Duodenal mucosa (tissue), 2 donors: ENCODE results near the gene ZNF521.
"Not testable (repeated sequence)": the region's sequence is repeated elsewhere in the genome, so short reads cannot be mapped to it uniquely, and the experiment has no call there.

Source experiments
- H3K27ac ChIP-seq: one replicate; pipeline ENCODE4 v1.7.0; 2013; ENCODE audit warnings: low read depth, low read length
- H3K27me3 ChIP-seq, 2 donors: one replicate each; pipeline ENCODE4 v1.7.0; 2013; ENCODE audit warnings: low read length in 2 of 2, control low read depth in 1 of 2; ENCODE audit not compliant: insufficient read depth in 2 of 2, control insufficient read depth in 1 of 2
- H3K36me3 ChIP-seq, 2 donors: one replicate each; pipeline ENCODE4 v1.7.0; 2013; ENCODE audit warnings: low read length in 2 of 2, control low read depth in 1 of 2; ENCODE audit not compliant: insufficient read depth in 2 of 2, control insufficient read depth in 1 of 2
- H3K4me1 ChIP-seq, 2 donors: one replicate each; pipeline ENCODE4 v1.7.0; 2013; ENCODE audit warnings: low read length in 2 of 2, control low read depth in 1 of 2; ENCODE audit not compliant: insufficient read depth in 2 of 2, control insufficient read depth in 1 of 2
- H3K4me3 ChIP-seq, 2 donors: one replicate each; pipeline ENCODE4 v1.7.0; 2013; ENCODE audit warnings: low read length in 2 of 2, low read depth in 1 of 2
- H3K9ac ChIP-seq, 2 donors: one replicate each; pipeline ENCODE4 v1.7.0; 2013; ENCODE audit warnings: low read length in 2 of 2, low read depth in 1 of 2
- H3K9me3 ChIP-seq, 2 donors: one replicate each; pipeline ENCODE4 v1.7.0; 2013; ENCODE audit warnings: low read length in 2 of 2, control low read depth in 1 of 2; ENCODE audit not compliant: control insufficient read depth in 1 of 2

ZNF521 gene

GRCh38 chr18:25038261-25038660 lies 313.7 kb downstream of the ZNF521 start:
- no peak overlapping the region for H3K4me3 ChIP-seq
- no peak overlapping the region for H3K27ac ChIP-seq
- no peaks in the 10 kb centered on the region for H3K9me3 ChIP-seq
- peaks cover 9 to 20% of the 10 kb centered on the region in 2 donors for H3K4me1 ChIP-seq
- no peak overlapping the region for H3K9ac ChIP-seq
- H3K36me3 ChIP-seq: no peaks in the 10 kb centered on the region
- no peaks in the 10 kb centered on the region for H3K27me3 ChIP-seq

GRCh38 chr18:25033747-25034471 lies 318.1 kb downstream of the ZNF521 start:
- H3K27me3 ChIP-seq: no peaks in the 10 kb centered on the region
- no peak overlapping the region for H3K27ac ChIP-seq
- no peak overlapping the region for H3K9ac ChIP-seq
- H3K4me3 ChIP-seq: no peak overlapping the region
- no peaks in the 10 kb centered on the region for H3K9me3 ChIP-seq
- H3K36me3 ChIP-seq: no peaks in the 10 kb centered on the region
- H3K4me1 ChIP-seq: no peaks in the 10 kb centered on the region

- H3K9ac ChIP-seq, H3K4me3 ChIP-seq, H3K36me3 ChIP-seq, H3K9me3 ChIP-seq, H3K27ac ChIP-seq, H3K27me3 ChIP-seq, H3K4me1 ChIP-seq: not testable (repeated sequence)
Observed at GRCh38 chr18:25033175-25033574, 318.8 kb downstream of the ZNF521 start.

- no peak overlapping the region for H3K4me3 ChIP-seq
- no peaks in the 10 kb centered on the region for H3K27me3 ChIP-seq
- no peak overlapping the region for H3K9ac ChIP-seq
- no peak overlapping the region for H3K27ac ChIP-seq
- H3K36me3 ChIP-seq: no peaks in the 10 kb centered on the region
- no peaks in the 10 kb centered on the region for H3K9me3 ChIP-seq
- H3K4me1 ChIP-seq: no peaks in the 10 kb centered on the region
Observed at GRCh38 chr18:25029802-25030201, 322.2 kb downstream of the ZNF521 start.

DNA sequence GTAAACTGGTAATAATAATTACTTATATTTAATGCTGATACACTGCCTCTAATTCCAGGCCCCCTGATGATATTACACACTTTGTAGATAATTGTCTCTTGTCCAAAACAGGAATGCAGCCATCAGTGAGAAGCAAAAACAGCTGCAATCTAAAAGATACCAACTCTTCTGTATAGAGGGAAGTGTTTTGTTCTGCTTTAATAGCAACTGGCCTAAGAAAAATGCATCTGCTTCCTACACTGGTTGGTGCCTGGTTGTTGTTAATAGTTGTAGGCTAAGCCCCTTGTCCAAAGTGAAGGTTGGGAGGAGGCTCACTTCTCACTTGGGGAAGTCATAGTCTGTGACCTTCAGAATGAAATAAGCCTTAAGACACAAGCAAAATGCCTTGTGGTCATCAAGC lies 332.0 kb downstream of the ZNF521 start:
- H3K9me3 ChIP-seq: no peaks in the 10 kb centered on the region
- H3K9ac ChIP-seq: no peak overlapping the region
- no peaks in the 10 kb centered on the region for H3K36me3 ChIP-seq
- H3K4me1 ChIP-seq: no peaks in the 10 kb centered on the region
- no peaks in the 10 kb centered on the region for H3K27me3 ChIP-seq
- H3K27ac ChIP-seq: no peak overlapping the region
- no peak overlapping the region for H3K4me3 ChIP-seq

DNA sequence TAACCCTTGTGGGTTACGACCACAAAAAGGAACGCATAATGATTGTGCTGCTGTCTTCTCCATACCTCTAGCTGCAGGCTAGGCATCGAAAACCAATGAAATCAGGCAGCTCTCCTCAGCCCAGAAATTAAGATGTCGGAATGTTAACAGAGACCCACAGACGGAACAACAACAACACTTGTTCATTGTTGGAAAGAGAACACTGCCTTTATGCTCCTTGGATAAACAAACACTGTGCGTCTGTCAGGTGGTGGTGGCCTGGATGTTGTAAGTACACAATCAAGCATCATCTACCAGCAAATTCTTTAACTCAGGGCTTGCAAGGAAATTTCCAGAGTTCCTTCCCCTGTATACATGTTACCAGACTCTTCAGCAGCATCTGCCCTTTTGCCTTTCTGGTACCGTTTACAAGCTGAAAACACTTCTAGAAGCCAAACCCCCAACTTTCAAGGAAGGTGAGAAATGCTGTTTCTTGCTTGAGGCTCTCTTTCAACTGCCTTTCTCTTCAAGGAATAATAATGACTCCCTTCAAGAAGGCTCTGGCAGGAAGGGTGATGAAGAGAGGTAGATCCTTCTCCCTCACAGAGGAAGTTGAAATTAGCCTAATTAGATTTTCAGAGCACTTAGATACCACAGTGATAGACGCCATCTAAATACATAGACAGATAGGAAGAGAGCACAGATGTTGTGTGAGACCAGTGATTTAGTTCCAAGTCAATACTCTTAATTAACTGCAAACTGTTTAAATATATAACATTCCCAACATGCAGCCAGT lies 332.7 kb downstream of the ZNF521 start:
- H3K36me3 ChIP-seq: no peaks in the 10 kb centered on the region
- no peaks in the 10 kb centered on the region for H3K27me3 ChIP-seq
- no peak overlapping the region for H3K4me3 ChIP-seq
- no peaks in the 10 kb centered on the region for H3K4me1 ChIP-seq
- no peak overlapping the region for H3K27ac ChIP-seq
- no peaks in the 10 kb centered on the region for H3K9me3 ChIP-seq
- H3K9ac ChIP-seq: no peak overlapping the region

DNA sequence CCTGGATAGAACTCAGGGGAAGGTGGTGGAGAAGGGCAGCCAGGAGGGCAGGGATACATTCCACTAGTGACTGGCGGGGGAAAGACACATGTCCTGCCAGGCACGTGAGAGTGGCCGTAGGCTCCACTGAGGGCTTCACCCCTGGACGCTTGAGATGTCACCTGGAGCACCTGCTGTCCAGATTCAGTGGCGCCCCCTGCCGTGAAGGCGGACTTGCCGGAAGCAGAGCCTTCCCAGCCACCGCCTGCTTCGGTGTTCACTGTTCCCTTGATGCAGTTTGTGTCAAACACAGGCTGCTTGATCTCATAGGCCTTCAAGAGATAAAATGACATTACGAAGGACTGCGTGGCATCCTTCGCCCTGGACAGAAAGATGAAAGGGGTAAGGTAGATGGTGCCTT lies 335.3 kb downstream of the ZNF521 start:
- H3K9me3 ChIP-seq: no peaks in the 10 kb centered on the region
- H3K27ac ChIP-seq: no peak overlapping the region
- no peaks in the 10 kb centered on the region for H3K4me1 ChIP-seq
- H3K27me3 ChIP-seq: no peaks in the 10 kb centered on the region
- H3K4me3 ChIP-seq: no peak overlapping the region
- H3K36me3 ChIP-seq: no peaks in the 10 kb centered on the region
- no peak overlapping the region for H3K9ac ChIP-seq

- Histone ChIP-seq H3K9ac (no peak overlapping the region), H3K4me1 (no peaks in the 10 kb centered on the region), H3K9me3 (no peaks in the 10 kb centered on the region), H3K4me3 (no peak overlapping the region), H3K27ac (no peak overlapping the region), H3K27me3 (no peaks in the 10 kb centered on the region), H3K36me3 (no peaks in the 10 kb centered on the region)
Observed at GRCh38 chr18:25016181-25016580, 335.8 kb downstream of the ZNF521 start.
